GM21447 (cell line): ENCODE data around the gene PTH1R.

Experiments
- ATAC-seq: cut with Tn5 transposase; IDR thresholded peaks from one replicate; pipeline ENCODE4 v1.9.1; 2021; ENCODE audit not compliant: unreplicated experiment

PTH1R gene

GRCh38 chr3:46942481-46943236 lies 65.1 kb downstream of the PTH1R start:
- ATAC-seq: no peak

DNA sequence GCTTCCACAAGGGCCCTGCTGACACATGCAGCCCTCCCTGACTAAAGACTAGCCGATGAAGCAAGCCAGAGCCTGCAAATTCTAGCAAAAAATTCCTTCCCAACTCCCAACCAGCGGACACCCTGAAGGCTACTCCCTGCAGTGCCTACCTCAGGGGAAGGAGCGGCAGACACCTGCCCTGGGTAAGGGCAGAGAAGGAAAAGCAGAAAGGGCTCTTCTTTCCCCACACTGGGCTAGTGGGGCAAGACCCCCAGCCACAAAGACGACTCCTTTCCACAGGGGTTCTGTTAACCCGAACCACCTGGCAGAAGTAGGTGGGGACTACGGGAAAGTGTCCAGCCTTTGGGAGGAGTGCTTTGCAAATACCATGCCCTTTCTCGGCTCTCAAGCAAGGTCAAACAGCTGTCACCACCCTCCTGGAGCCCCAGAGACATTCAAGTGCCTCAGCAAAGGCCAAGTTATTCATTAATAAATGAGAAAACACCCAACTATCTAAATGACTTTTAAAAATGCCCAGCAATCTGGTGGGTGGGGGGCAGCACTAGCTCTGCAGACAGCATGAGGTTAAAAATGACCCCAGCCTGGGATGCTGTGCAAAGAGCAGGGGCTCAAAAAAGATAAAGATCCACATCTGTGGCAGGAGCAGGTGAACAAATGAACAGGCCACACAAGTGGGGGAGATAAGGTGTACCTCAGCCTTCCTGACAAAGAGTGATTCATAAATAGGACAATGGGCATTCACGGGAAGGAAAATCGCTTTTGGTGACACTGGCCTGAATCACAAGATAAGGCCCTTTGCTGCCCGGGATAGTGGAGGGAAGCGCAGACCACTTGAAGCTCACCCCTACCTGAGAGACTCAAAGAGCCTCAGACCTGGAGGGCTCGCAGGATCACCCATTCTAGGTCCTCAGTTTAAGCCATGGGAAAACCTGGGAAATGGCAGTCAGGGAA lies 66.0 kb downstream of the PTH1R start:
- ATAC-seq: peak; percentile 54

DNA sequence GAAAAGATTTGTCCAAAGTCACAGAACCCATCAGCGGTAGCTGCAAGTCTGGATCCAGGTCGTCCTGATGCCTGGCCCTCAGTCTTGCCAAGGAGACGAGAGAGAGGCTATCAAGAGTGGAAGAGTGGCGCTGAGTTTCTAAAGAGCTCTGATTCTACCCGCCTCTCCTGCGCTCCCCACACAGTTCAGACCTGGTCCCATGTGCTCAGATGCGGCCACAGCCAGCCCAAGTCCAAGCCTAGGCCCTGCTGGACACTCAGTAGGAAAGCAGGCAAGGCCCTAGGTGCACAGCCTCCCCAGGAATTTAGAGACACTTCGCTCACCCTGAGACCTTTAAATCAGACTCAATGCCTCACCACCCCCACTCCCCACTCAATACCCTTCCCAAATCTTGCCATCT lies 66.7 kb downstream of the PTH1R start:
- ATAC-seq: no peak

DNA sequence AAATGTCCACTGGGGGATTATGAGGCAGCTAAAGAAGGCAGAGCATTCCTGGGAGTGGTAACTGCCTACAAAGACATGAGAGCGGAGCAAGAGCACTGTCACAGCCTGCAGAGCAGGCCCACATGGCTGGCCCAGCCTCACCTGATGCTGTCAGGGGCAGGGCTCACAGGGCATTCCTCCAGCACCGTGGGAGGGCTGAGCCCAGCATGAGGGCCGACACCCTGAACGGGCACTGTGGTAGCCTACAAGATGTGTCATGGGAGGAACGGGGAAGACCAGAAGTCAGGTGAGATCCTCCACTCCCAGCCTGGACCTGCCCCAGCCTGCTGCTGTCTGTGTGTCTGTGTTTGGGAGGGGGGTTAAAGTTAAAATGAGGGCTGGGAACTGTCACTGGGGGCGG lies 68.9 kb downstream of the PTH1R start:
- no peak for ATAC-seq

DNA sequence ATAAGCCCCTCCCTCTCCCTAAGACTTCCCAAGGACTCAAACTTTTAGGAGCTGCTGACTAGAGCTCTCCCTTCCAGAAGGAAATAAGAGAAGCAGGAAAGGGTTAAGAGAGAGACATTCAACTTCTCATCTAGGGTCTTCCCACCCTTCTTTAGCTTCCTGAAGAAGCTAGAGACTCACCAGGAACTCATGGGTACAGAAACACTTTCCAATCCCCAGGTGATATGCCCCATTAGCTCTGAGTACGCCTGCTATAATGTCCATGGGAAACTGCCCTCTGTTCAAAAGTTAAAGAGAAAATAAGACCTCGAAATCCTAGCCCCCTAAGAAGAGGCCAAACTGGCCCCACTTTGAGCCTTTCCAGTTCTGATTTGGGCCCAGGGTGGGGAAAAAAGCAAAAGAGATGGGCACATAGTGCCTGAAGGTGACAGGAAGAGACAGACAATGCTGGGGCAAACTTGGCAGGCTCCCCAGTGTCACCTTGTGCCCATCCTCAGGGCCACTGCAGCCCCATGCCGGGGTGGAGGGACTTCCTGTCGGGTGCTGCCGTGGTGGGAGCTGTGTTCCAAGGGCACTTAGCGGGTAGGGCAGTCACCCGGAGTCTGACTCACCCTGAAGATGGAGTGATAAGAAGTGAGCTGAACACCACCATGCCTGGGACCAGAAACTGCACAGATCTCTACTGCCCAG lies 69.5 kb downstream of the PTH1R start:
- no peak for ATAC-seq

DNA sequence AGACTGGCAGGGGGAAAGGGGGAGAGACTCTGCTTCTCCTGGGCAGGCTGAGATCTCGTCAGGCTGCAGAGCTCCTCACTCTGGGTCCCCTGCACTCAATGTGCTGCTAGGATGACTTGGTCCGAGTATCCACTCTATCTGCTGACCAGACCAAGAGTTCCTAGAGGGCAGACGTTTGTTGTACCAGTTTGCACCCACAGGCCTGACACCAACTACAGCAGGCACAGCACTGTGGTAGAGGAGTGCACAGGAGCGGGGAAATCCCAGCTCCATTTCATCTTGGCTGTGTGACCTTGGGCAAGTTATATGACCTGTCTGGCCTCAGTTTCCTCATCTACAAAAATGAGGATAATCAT lies 70.0 kb downstream of the PTH1R start:
- ATAC-seq: no peak

DNA sequence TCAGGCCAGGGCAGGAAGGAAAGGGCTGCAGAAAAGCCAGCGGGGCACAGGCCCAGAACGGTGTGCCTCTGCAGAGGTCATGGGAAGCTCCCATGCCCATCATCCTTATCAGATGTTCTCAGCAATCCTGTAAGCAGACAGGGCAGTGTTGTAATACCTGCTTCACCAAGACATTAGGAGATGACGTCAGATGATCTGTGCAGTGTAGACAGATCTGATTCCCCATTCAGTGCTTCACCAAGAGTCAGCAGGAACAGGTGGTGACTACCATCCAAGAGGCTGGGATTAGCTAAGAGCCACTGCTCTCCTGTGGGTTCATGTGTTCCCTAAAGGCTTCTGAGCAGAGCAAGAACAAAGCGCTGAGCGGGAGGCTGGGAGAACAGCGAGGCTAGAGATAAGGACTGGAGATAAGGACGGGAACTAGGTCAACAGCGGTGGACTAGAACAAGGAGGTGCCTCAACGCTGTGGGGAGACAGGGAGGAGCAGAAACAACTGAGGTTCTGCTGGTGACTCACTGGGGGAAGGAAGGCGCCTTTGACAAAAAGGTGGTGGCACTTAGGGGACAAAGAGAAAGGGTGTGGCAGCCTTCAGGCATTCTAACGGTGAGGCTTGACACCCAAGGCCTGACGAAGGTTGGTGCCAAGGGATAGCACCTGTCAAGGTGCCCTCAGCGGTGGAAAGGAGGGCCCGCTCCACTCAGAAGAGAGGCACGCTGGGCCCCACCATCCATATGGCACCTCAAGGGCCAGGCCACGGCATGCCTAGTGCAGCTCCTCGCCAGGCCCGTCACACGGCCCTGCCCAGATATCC lies 70.7 kb downstream of the PTH1R start:
- no peak for ATAC-seq

DNA sequence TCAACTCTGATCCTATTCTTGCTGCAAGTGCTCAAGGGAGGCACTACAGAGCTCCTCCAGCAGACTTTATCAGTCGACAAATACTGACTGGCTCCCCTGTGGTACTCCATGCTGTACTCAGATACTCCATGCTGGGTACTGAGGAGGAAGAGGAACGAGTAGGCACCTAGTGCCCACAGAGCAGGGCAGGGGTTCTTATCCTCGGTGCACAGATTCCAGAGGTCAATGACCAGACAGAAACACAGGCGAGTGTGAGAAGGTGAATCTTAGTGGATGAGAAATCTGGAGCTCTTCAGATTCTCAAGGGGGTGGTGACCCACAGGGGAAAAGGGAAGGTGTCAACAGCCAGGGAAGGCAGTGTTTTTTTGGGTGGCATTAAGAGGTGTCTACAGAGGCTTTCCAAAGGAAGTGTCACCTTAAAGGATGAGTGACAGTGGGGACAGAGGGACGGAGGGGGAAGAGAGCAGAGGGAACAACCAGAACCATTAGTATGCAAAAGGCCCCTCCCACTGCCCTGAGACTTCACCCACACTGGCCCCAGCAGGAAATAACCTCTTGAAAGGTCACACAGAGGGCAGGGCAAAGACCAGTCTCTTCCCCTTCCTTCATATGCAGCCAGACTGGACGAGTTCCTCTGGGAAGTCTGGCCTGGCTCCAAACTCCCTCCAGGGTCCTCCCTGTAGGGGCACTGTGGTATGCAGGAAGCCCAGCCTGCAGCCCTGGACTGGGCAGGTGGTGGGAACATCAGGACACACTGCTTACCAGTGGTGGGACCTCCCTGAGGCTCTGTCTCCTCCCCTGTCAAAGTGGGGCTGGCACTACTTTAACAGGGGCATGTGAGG lies 71.5 kb downstream of the PTH1R start:
- ATAC-seq: peak; percentile 53

- no peak for ATAC-seq
Measured at GRCh38 chr3:46950177-46950576, 72.7 kb downstream of the PTH1R start.

- ATAC-seq: no peak
Measured at GRCh38 chr3:46950650-46951241, 73.2 kb downstream of the PTH1R start.

DNA sequence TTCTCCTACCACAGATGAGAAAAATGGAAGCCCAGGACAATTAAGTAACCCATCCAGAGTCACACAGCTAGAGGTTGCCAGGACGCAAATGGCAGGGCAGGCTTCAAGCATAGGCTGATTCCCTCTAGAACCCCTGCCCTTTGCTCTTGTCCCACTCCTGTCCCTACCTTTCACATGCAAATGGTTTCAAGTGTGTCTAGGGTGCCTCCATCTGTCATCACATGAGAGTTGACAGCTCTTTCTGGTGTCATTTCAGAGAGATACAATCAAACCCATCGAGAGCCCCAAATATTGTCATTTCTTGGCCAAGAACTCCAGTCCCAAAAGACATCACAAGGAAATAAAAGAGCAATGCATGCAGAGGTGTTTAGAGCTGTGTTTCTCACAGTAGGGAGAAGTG lies 75.3 kb downstream of the PTH1R start:
- ATAC-seq: no peak
